ENCODE measurements around the gene MOV10. TPM values are rescaled to one million over a fixed set of nuclear protein-coding genes. Genes with fewer than 3 reads are reported as not detected.

The MOV10 gene
- polyA plus RNA-seq, 1 donor (not counting 4 experiments of a cell fraction or from before 2014, with no cell fraction given): 28.6 TPM

DNA sequence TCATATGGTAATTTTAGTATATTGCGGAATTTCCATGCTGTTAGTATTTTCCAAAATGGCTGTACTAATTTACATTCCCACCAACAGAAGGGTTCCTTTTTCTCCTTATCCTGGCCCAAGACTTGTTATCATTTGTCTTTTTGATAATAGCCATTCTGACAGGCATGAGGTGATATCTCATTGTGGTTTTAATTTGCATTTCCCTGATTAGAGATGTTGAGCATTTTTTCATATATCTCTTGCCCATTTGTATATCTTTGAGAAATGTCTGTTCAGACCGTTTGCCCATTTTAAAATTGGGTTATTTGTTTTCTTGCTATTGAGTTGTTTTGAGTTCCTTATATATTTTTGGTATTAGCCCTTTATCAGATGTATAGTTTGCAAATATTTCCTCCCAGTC is 40.8 kb upstream of the MOV10 start:
- peaks cover 39% of the 10 kb centered on the region for H3K4me1 ChIP-seq (ENCODE audit: control insufficient read depth, extremely low read depth, insufficient read depth, low read length)
- H3K9me1 ChIP-seq (ENCODE audit: control insufficient read depth, extremely low read depth, insufficient read depth, low read length): peaks cover 6% of the 10 kb centered on the region
- TF ChIP-seq, protein P1, sequence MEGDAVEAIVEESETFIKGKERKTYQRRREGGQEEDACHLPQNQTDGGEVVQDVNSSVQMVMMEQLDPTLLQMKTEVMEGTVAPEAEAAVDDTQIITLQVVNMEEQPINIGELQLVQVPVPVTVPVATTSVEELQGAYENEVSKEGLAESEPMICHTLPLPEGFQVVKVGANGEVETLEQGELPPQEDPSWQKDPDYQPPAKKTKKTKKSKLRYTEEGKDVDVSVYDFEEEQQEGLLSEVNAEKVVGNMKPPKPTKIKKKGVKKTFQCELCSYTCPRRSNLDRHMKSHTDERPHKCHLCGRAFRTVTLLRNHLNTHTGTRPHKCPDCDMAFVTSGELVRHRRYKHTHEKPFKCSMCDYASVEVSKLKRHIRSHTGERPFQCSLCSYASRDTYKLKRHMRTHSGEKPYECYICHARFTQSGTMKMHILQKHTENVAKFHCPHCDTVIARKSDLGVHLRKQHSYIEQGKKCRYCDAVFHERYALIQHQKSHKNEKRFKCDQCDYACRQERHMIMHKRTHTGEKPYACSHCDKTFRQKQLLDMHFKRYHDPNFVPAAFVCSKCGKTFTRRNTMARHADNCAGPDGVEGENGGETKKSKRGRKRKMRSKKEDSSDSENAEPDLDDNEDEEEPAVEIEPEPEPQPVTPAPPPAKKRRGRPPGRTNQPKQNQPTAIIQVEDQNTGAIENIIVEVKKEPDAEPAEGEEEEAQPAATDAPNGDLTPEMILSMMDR (optimal IDR thresholded peaks at IDR 0.05 in 1 of 3, IDR thresholded peaks at IDR 0.05 in 1 of 3, conservative IDR thresholded peaks at IDR 0.05 in 1 of 3; ENCODE audit: extremely low read depth in 1 of 3, insufficient read depth in 2 of 3, low read length in 3 of 3): no peak
- no peak for TF ChIP-seq EZH2 (IDR thresholded peaks at IDR 0.05; ENCODE audit: low read length)
- no peak for DNase-seq (ENCODE audit: low read depth, low spot score)
- H3K27ac ChIP-seq (ENCODE audit: control insufficient read depth, insufficient read depth, low read length): no peak overlapping the region
- dilution Hi-C loops (cut with MboI; ENCODE audit: extremely low pct_ligation_motif_present, low sequenced_read_pairs): no loop called here
- H3K36me3 ChIP-seq (ENCODE audit: control insufficient read depth in 2 of 2, extremely low read depth in 1 of 2, insufficient read depth in 2 of 2, low read length in 2 of 2): peaks cover 0 to 20% of the 10 kb centered on the region in 2 experiments
- FAIRE-seq: no peak
- H2AFZ ChIP-seq (ENCODE audit: control insufficient read depth, low read length): no peak overlapping the region
- H3K9me3 ChIP-seq (ENCODE audit: control insufficient read depth, low read depth, low read length): no peaks in the 10 kb centered on the region
- no peak overlapping the region for H3K4me2 ChIP-seq (ENCODE audit: control insufficient read depth, extremely low read depth, insufficient read depth, low read depth, low read length)
- no peak overlapping the region for H3K9ac ChIP-seq (ENCODE audit: control insufficient read depth, extremely low read depth, insufficient read depth, low read length)
- H3K79me2 ChIP-seq (ENCODE audit: control insufficient read depth, insufficient read depth, low read length): peaks cover 96% of the 10 kb centered on the region
- no peaks in the 10 kb centered on the region for H3K27me3 ChIP-seq (ENCODE audit: control insufficient read depth, extremely low read depth, insufficient read depth, low read length)
- H3K4me3 ChIP-seq (ENCODE audit: control insufficient read depth in 2 of 3, extremely low read depth in 1 of 3, insufficient read depth in 2 of 3, low read depth in 1 of 3, low read length in 3 of 3): no peak overlapping the region
- H4K20me1 ChIP-seq (ENCODE audit: control insufficient read depth, extremely low read depth, insufficient read depth, low read length): peaks cover 34% of the 10 kb centered on the region

DNA sequence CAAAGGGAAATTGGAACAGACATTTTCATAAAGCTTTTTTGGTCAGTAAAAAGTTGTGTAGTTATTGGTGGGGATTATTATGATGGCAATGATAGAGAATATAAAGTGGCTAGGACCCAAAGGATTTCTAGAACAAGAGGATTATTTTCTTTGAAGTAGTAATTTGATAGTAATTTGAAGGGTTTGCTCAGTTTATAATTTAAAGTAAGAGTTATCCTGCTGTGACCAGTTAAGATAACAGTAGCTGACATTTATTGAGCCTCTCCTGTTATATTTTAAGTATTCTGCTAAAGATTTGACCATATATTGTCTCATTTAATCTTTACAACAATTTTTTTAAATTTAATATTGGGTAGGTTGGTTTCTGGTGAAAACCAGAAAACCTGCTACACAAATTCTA is 40.1 kb upstream of the MOV10 start:
- H3K27ac ChIP-seq (ENCODE audit: control insufficient read depth, insufficient read depth, low read length): no peak overlapping the region
- TF ChIP-seq, protein P1 (optimal IDR thresholded peaks at IDR 0.05 in 1 of 3, IDR thresholded peaks at IDR 0.05 in 1 of 3, conservative IDR thresholded peaks at IDR 0.05 in 1 of 3; ENCODE audit: extremely low read depth in 1 of 3, insufficient read depth in 2 of 3, low read length in 3 of 3): no peak
- no peak for TF ChIP-seq EZH2 (IDR thresholded peaks at IDR 0.05; ENCODE audit: low read length)
- peaks cover 6% of the 10 kb centered on the region for H3K9me1 ChIP-seq (ENCODE audit: control insufficient read depth, extremely low read depth, insufficient read depth, low read length)
- peaks cover 32% of the 10 kb centered on the region for H4K20me1 ChIP-seq (ENCODE audit: control insufficient read depth, extremely low read depth, insufficient read depth, low read length)
- dilution Hi-C loops (cut with MboI; ENCODE audit: extremely low pct_ligation_motif_present, low sequenced_read_pairs): no loop called here
- no peak overlapping the region for H2AFZ ChIP-seq (ENCODE audit: control insufficient read depth, low read length)
- H3K36me3 ChIP-seq (ENCODE audit: control insufficient read depth in 2 of 2, extremely low read depth in 1 of 2, insufficient read depth in 2 of 2, low read length in 2 of 2): peaks cover 0 to 15% of the 10 kb centered on the region in 2 experiments
- peaks cover 39% of the 10 kb centered on the region for H3K4me1 ChIP-seq (ENCODE audit: control insufficient read depth, extremely low read depth, insufficient read depth, low read length)
- H3K27me3 ChIP-seq (ENCODE audit: control insufficient read depth, extremely low read depth, insufficient read depth, low read length): no peaks in the 10 kb centered on the region
- DNase-seq (ENCODE audit: low read depth, low spot score) (no peak), FAIRE-seq (no peak)
- peaks cover 95% of the 10 kb centered on the region for H3K79me2 ChIP-seq (ENCODE audit: control insufficient read depth, insufficient read depth, low read length)
- H3K9ac ChIP-seq (ENCODE audit: control insufficient read depth, extremely low read depth, insufficient read depth, low read length): no peak overlapping the region
- H3K4me2 ChIP-seq (ENCODE audit: control insufficient read depth, extremely low read depth, insufficient read depth, low read depth, low read length): no peak overlapping the region
- H3K9me3 ChIP-seq (ENCODE audit: control insufficient read depth, low read depth, low read length): no peaks in the 10 kb centered on the region
- no peak overlapping the region for H3K4me3 ChIP-seq (ENCODE audit: control insufficient read depth in 2 of 3, extremely low read depth in 1 of 3, insufficient read depth in 2 of 3, low read depth in 1 of 3, low read length in 3 of 3)
